Measurements from ENCODE around the gene LDAH.

Gene LDAH

GRCh38 chr2:20680744-20681375 is 142.0 kb downstream of the LDAH start:
- Histone ChIP-seq H2AK5ac (ENCODE audit: low read depth, low read length) (no peak overlapping the region), H2BK120ac (ENCODE audit: low read depth, low read length) (no peak overlapping the region), H3K23ac (ENCODE audit: low read depth, low read length, poor library complexity) (no peak overlapping the region), H3K9ac (ENCODE audit: low read depth, low read length, poor library complexity) (no peak overlapping the region), H3K36me3 (replicated peaks in 1 of 2; ENCODE audit: control insufficient read depth in 2 of 2, insufficient read depth in 2 of 2, low read length in 2 of 2) (peaks cover 2 to 81% of the 10 kb centered on the region in 2 donors), H2AFZ (ENCODE audit: low read length) (no peak overlapping the region), H3K79me1 (ENCODE audit: low read depth, low read length) (no peaks in the 10 kb centered on the region), H2BK15ac (ENCODE audit: low read length) (no peak overlapping the region), H3K27me3 (ENCODE audit: control insufficient read depth in 3 of 3, insufficient read depth in 3 of 3, low read depth in 1 of 3, low read length in 3 of 3) (no peaks in the 10 kb centered on the region), H2BK5ac (ENCODE audit: low read length) (no peak overlapping the region), H3K4me3 (ENCODE audit: low read length in 2 of 2) (no peak overlapping the region), H3K4ac (ENCODE audit: low read length) (no peak overlapping the region), H2BK12ac (ENCODE audit: low read length) (no peak overlapping the region), H3K4me2 (ENCODE audit: insufficient read depth, low read length, poor library complexity, severe bottlenecking) (no peak overlapping the region), H4K91ac (ENCODE audit: low read depth, low read length, poor library complexity) (no peak overlapping the region), H4K8ac (ENCODE audit: low read depth, low read length) (no peak overlapping the region), H3K27ac (replicated peaks; ENCODE audit: low read length) (no peak overlapping the region), H3K9me3 (replicated peaks in 1 of 2; ENCODE audit: control insufficient read depth in 2 of 2, insufficient read depth in 1 of 2, low read depth in 1 of 2, low read length in 2 of 2) (no peaks in the 10 kb centered on the region), H3K14ac (ENCODE audit: low read length) (no peak overlapping the region), H3K4me1 (ENCODE audit: control insufficient read depth in 2 of 2, insufficient read depth in 1 of 2, low read depth in 1 of 2, low read length in 2 of 2) (peaks cover 0 to 1% of the 10 kb centered on the region in 2 donors), H3K18ac (ENCODE audit: low read length) (no peak overlapping the region)
- DNase-seq (ENCODE audit: low spot score): no peak
- no CpG with 5 or more reads among the region's 10 CpGs for WGBS, 2 donors (ENCODE audit: extremely low coverage in 2 of 2, insufficient read length in 2 of 2, insufficient replicate concordance in 1 of 2)

GRCh38 chr2:20678780-20679179 is 144.1 kb downstream of the LDAH start:
- Histone ChIP-seq H3K9me3 (replicated peaks in 1 of 2; ENCODE audit: control insufficient read depth in 2 of 2, insufficient read depth in 1 of 2, low read depth in 1 of 2, low read length in 2 of 2) (no peaks in the 10 kb centered on the region), H2AK5ac (ENCODE audit: low read depth, low read length) (no peak overlapping the region), H2BK15ac (ENCODE audit: low read length) (no peak overlapping the region), H3K14ac (ENCODE audit: low read length) (no peak overlapping the region), H3K23ac (ENCODE audit: low read depth, low read length, poor library complexity) (no peak overlapping the region), H3K4me1 (ENCODE audit: control insufficient read depth in 2 of 2, insufficient read depth in 1 of 2, low read depth in 1 of 2, low read length in 2 of 2) (peaks cover 4 to 7% of the 10 kb centered on the region in 2 donors), H3K36me3 (replicated peaks in 1 of 2; ENCODE audit: control insufficient read depth in 2 of 2, insufficient read depth in 2 of 2, low read length in 2 of 2) (peaks cover 2 to 60% of the 10 kb centered on the region in 2 donors), H3K4me3 (ENCODE audit: low read length in 2 of 2) (no peak overlapping the region), H3K4ac (ENCODE audit: low read length) (no peak overlapping the region), H2BK5ac (ENCODE audit: low read length) (no peak overlapping the region), H4K8ac (ENCODE audit: low read depth, low read length) (no peak overlapping the region), H3K79me1 (ENCODE audit: low read depth, low read length) (no peaks in the 10 kb centered on the region), H3K4me2 (ENCODE audit: insufficient read depth, low read length, poor library complexity, severe bottlenecking) (no peak overlapping the region), H4K91ac (ENCODE audit: low read depth, low read length, poor library complexity) (no peak overlapping the region), H2BK120ac (ENCODE audit: low read depth, low read length) (no peak overlapping the region), H3K27ac (replicated peaks; ENCODE audit: low read length) (no peak overlapping the region), H3K27me3 (ENCODE audit: control insufficient read depth in 3 of 3, insufficient read depth in 3 of 3, low read depth in 1 of 3, low read length in 3 of 3) (peaks cover 0 to 9% (median 0%) of the 10 kb centered on the region in 3 experiments), H3K18ac (ENCODE audit: low read length) (no peak overlapping the region), H2AFZ (ENCODE audit: low read length) (no peak overlapping the region), H2BK12ac (ENCODE audit: low read length) (no peak overlapping the region), H3K9ac (ENCODE audit: low read depth, low read length, poor library complexity) (no peak overlapping the region)
- no CpG with 5 or more reads among the region's 2 CpGs for WGBS, 2 donors (ENCODE audit: extremely low coverage in 2 of 2, insufficient read length in 2 of 2, insufficient replicate concordance in 1 of 2)
- DNase-seq (ENCODE audit: low spot score): no peak

- Histone ChIP-seq H3K27ac (replicated peaks; ENCODE audit: low read length) (no peak overlapping the region), H3K9ac (ENCODE audit: low read depth, low read length, poor library complexity) (no peak overlapping the region), H3K4ac (ENCODE audit: low read length) (no peak overlapping the region), H3K4me1 (ENCODE audit: control insufficient read depth in 2 of 2, insufficient read depth in 1 of 2, low read depth in 1 of 2, low read length in 2 of 2) (peaks cover 4 to 10% of the 10 kb centered on the region in 2 donors), H3K27me3 (ENCODE audit: control insufficient read depth in 3 of 3, insufficient read depth in 3 of 3, low read depth in 1 of 3, low read length in 3 of 3) (peaks cover 0 to 12% (median 0%) of the 10 kb centered on the region in 3 experiments), H2AFZ (ENCODE audit: low read length) (no peak overlapping the region), H2BK12ac (ENCODE audit: low read length) (no peak overlapping the region), H3K23ac (ENCODE audit: low read depth, low read length, poor library complexity) (no peak overlapping the region), H2AK5ac (ENCODE audit: low read depth, low read length) (no peak overlapping the region), H3K79me1 (ENCODE audit: low read depth, low read length) (no peaks in the 10 kb centered on the region), H4K91ac (ENCODE audit: low read depth, low read length, poor library complexity) (no peak overlapping the region), H3K18ac (ENCODE audit: low read length) (no peak overlapping the region), H2BK120ac (ENCODE audit: low read depth, low read length) (no peak overlapping the region), H2BK5ac (ENCODE audit: low read length) (no peak overlapping the region), H2BK15ac (ENCODE audit: low read length) (no peak overlapping the region), H3K4me2 (ENCODE audit: insufficient read depth, low read length, poor library complexity, severe bottlenecking) (no peak overlapping the region), H3K9me3 (replicated peaks in 1 of 2; ENCODE audit: control insufficient read depth in 2 of 2, insufficient read depth in 1 of 2, low read depth in 1 of 2, low read length in 2 of 2) (no peaks in the 10 kb centered on the region), H4K8ac (ENCODE audit: low read depth, low read length) (no peak overlapping the region), H3K36me3 (replicated peaks in 1 of 2; ENCODE audit: control insufficient read depth in 2 of 2, insufficient read depth in 2 of 2, low read length in 2 of 2) (peaks cover 2 to 53% of the 10 kb centered on the region in 2 donors), H3K14ac (ENCODE audit: low read length) (no peak overlapping the region), H3K4me3 (ENCODE audit: low read length in 2 of 2) (no peak overlapping the region)
- DNase-seq (ENCODE audit: low spot score): no peak
- WGBS, 2 donors (ENCODE audit: extremely low coverage in 2 of 2, insufficient read length in 2 of 2, insufficient replicate concordance in 1 of 2): no CpG with 5 or more reads among the region's 1 CpG
Observed at GRCh38 chr2:20678086-20678395, 144.9 kb downstream of the LDAH start.

GRCh38 chr2:20677301-20678085 is 145.4 kb downstream of the LDAH start:
- Histone ChIP-seq H2BK5ac (ENCODE audit: low read length) (no peak overlapping the region), H2BK12ac (ENCODE audit: low read length) (no peak overlapping the region), H3K4me3 (ENCODE audit: low read length in 2 of 2) (no peak overlapping the region), H3K14ac (ENCODE audit: low read length) (no peak overlapping the region), H2AFZ (ENCODE audit: low read length) (no peak overlapping the region), H3K4me2 (ENCODE audit: insufficient read depth, low read length, poor library complexity, severe bottlenecking) (no peak overlapping the region), H2AK5ac (ENCODE audit: low read depth, low read length) (no peak overlapping the region), H3K9me3 (replicated peaks in 1 of 2; ENCODE audit: control insufficient read depth in 2 of 2, insufficient read depth in 1 of 2, low read depth in 1 of 2, low read length in 2 of 2) (no peaks in the 10 kb centered on the region), H3K27me3 (ENCODE audit: control insufficient read depth in 3 of 3, insufficient read depth in 3 of 3, low read depth in 1 of 3, low read length in 3 of 3) (peaks cover 0 to 17% (median 0%) of the 10 kb centered on the region in 3 experiments), H2BK120ac (ENCODE audit: low read depth, low read length) (no peak overlapping the region), H4K8ac (ENCODE audit: low read depth, low read length) (no peak overlapping the region), H4K91ac (ENCODE audit: low read depth, low read length, poor library complexity) (no peak overlapping the region), H3K4me1 (ENCODE audit: control insufficient read depth in 2 of 2, insufficient read depth in 1 of 2, low read depth in 1 of 2, low read length in 2 of 2) (peaks cover 4 to 13% of the 10 kb centered on the region in 2 donors), H3K79me1 (ENCODE audit: low read depth, low read length) (no peaks in the 10 kb centered on the region), H3K18ac (ENCODE audit: low read length) (no peak overlapping the region), H3K9ac (ENCODE audit: low read depth, low read length, poor library complexity) (peak overlapping the region; percentile 0), H3K36me3 (replicated peaks in 1 of 2; ENCODE audit: control insufficient read depth in 2 of 2, insufficient read depth in 2 of 2, low read length in 2 of 2) (peaks cover 0 to 47% of the 10 kb centered on the region in 2 donors), H3K4ac (ENCODE audit: low read length) (no peak overlapping the region), H2BK15ac (ENCODE audit: low read length) (no peak overlapping the region), H3K27ac (replicated peaks; ENCODE audit: low read length) (no peak overlapping the region), H3K23ac (ENCODE audit: low read depth, low read length, poor library complexity) (no peak overlapping the region)
- DNase-seq (ENCODE audit: low spot score): no peak
- no CpG with 5 or more reads among the region's 15 CpGs for WGBS, 2 donors (ENCODE audit: extremely low coverage in 2 of 2, insufficient read length in 2 of 2, insufficient replicate concordance in 1 of 2)
